ENCODE data around the gene BGN. TPM values are rescaled to one million over a fixed set of nuclear protein-coding genes. Genes with fewer than 3 reads are reported as not detected.

The BGN gene
- total RNA-seq, 1 donor from 2014 or later: not detected

- Mint-ChIP-seq H3K27ac (no peak overlapping the region), H3K36me3 (ENCODE audit: low read depth) (peaks cover 18% of the 10 kb centered on the region), H3K9me3 (no peaks in the 10 kb centered on the region), H3K27me3 (ENCODE audit: low read depth) (no peaks in the 10 kb centered on the region), H3K4me1 (ENCODE audit: low read depth) (no peaks in the 10 kb centered on the region), H3K4me3 (ENCODE audit: low read depth) (no peak overlapping the region)
- intact Hi-C loops (cut with micrococcal nuclease): no loop called here
- no peak for DNase-seq (ENCODE audit: low spot score)
These were observed 39.8 kb upstream of the BGN start for GRCh38 chrX:153454901-153455550.

GRCh38 chrX:153455571-153455970, 39.2 kb upstream of the BGN start:
- no peak overlapping the region for H3K27ac Mint-ChIP-seq
- H3K4me1 Mint-ChIP-seq (ENCODE audit: low read depth): no peaks in the 10 kb centered on the region
- H3K4me3 Mint-ChIP-seq (ENCODE audit: low read depth): no peak overlapping the region
- H3K36me3 Mint-ChIP-seq (ENCODE audit: low read depth): peaks cover 18% of the 10 kb centered on the region
- intact Hi-C loops (cut with micrococcal nuclease): no loop called here
- DNase-seq (ENCODE audit: low spot score): no peak
- no peaks in the 10 kb centered on the region for H3K27me3 Mint-ChIP-seq (ENCODE audit: low read depth)
- H3K9me3 Mint-ChIP-seq: no peaks in the 10 kb centered on the region

GRCh38 chrX:153456161-153456560, 38.6 kb upstream of the BGN start:
- Mint-ChIP-seq H3K27me3 (ENCODE audit: low read depth) (no peaks in the 10 kb centered on the region), H3K9me3 (no peaks in the 10 kb centered on the region), H3K36me3 (ENCODE audit: low read depth) (peaks cover 18% of the 10 kb centered on the region), H3K4me3 (ENCODE audit: low read depth) (no peak overlapping the region), H3K4me1 (ENCODE audit: low read depth) (no peaks in the 10 kb centered on the region), H3K27ac (no peak overlapping the region)
- intact Hi-C loops (cut with micrococcal nuclease): no loop called here
- DNase-seq (ENCODE audit: low spot score): no peak

GRCh38 chrX:153456704-153457103, 38.1 kb upstream of the BGN start:
- no peak for DNase-seq (ENCODE audit: low spot score)
- no peaks in the 10 kb centered on the region for H3K27me3 Mint-ChIP-seq (ENCODE audit: low read depth)
- H3K4me1 Mint-ChIP-seq (ENCODE audit: low read depth): no peaks in the 10 kb centered on the region
- no peak overlapping the region for H3K4me3 Mint-ChIP-seq (ENCODE audit: low read depth)
- no peak overlapping the region for H3K27ac Mint-ChIP-seq
- H3K9me3 Mint-ChIP-seq: no peaks in the 10 kb centered on the region
- intact Hi-C loops (cut with micrococcal nuclease): no loop called here
- peaks cover 18% of the 10 kb centered on the region for H3K36me3 Mint-ChIP-seq (ENCODE audit: low read depth)

- no peaks in the 10 kb centered on the region for H3K9me3 Mint-ChIP-seq
- H3K36me3 Mint-ChIP-seq (ENCODE audit: low read depth): peaks cover 21% of the 10 kb centered on the region
- intact Hi-C loops (cut with micrococcal nuclease): no loop called here
- no peak overlapping the region for H3K4me3 Mint-ChIP-seq (ENCODE audit: low read depth)
- H3K27ac Mint-ChIP-seq: no peak overlapping the region
- no peaks in the 10 kb centered on the region for H3K27me3 Mint-ChIP-seq (ENCODE audit: low read depth)
- DNase-seq (ENCODE audit: low spot score): no peak
- H3K4me1 Mint-ChIP-seq (ENCODE audit: low read depth): no peaks in the 10 kb centered on the region
These were observed 37.5 kb upstream of the BGN start for GRCh38 chrX:153457136-153457825.

- peaks cover 21% of the 10 kb centered on the region for H3K36me3 Mint-ChIP-seq (ENCODE audit: low read depth)
- no peaks in the 10 kb centered on the region for H3K4me1 Mint-ChIP-seq (ENCODE audit: low read depth)
- no peaks in the 10 kb centered on the region for H3K9me3 Mint-ChIP-seq
- no peak overlapping the region for H3K4me3 Mint-ChIP-seq (ENCODE audit: low read depth)
- intact Hi-C loops (cut with micrococcal nuclease): no loop called here
- no peak for DNase-seq (ENCODE audit: low spot score)
- no peak overlapping the region for H3K27ac Mint-ChIP-seq
- H3K27me3 Mint-ChIP-seq (ENCODE audit: low read depth): no peaks in the 10 kb centered on the region
These were observed 36.8 kb upstream of the BGN start for GRCh38 chrX:153457827-153458466.

GRCh38 chrX:153458476-153458875, 36.3 kb upstream of the BGN start:
- Mint-ChIP-seq H3K27me3 (ENCODE audit: low read depth) (no peaks in the 10 kb centered on the region), H3K27ac (no peak overlapping the region), H3K9me3 (no peaks in the 10 kb centered on the region), H3K4me3 (ENCODE audit: low read depth) (no peak overlapping the region), H3K36me3 (ENCODE audit: low read depth) (peaks cover 21% of the 10 kb centered on the region), H3K4me1 (ENCODE audit: low read depth) (no peaks in the 10 kb centered on the region)
- DNase-seq (ENCODE audit: low spot score): no peak
- intact Hi-C loops (cut with micrococcal nuclease): no loop called here

- DNase-seq (ENCODE audit: low spot score): no peak
- H3K9me3 Mint-ChIP-seq: no peaks in the 10 kb centered on the region
- no peak overlapping the region for H3K27ac Mint-ChIP-seq
- no peaks in the 10 kb centered on the region for H3K27me3 Mint-ChIP-seq (ENCODE audit: low read depth)
- no peak overlapping the region for H3K4me3 Mint-ChIP-seq (ENCODE audit: low read depth)
- intact Hi-C loops (cut with micrococcal nuclease): no loop called here
- peaks cover 24% of the 10 kb centered on the region for H3K36me3 Mint-ChIP-seq (ENCODE audit: low read depth)
- H3K4me1 Mint-ChIP-seq (ENCODE audit: low read depth): no peaks in the 10 kb centered on the region
These were observed 34.8 kb upstream of the BGN start for GRCh38 chrX:153459986-153460385.

GRCh38 chrX:153460826-153461225, 34.0 kb upstream of the BGN start:
- no peaks in the 10 kb centered on the region for H3K4me1 Mint-ChIP-seq (ENCODE audit: low read depth)
- DNase-seq (ENCODE audit: low spot score): peak; percentile 17
- no peak overlapping the region for H3K4me3 Mint-ChIP-seq (ENCODE audit: low read depth)
- no peaks in the 10 kb centered on the region for H3K27me3 Mint-ChIP-seq (ENCODE audit: low read depth)
- H3K27ac Mint-ChIP-seq: no peak overlapping the region
- intact Hi-C loops (cut with micrococcal nuclease): no loop called here
- H3K9me3 Mint-ChIP-seq: no peaks in the 10 kb centered on the region
- H3K36me3 Mint-ChIP-seq (ENCODE audit: low read depth): peaks cover 24% of the 10 kb centered on the region

GRCh38 chrX:153462291-153462690, 32.5 kb upstream of the BGN start:
- Mint-ChIP-seq H3K27me3 (ENCODE audit: low read depth) (no peaks in the 10 kb centered on the region), H3K4me3 (ENCODE audit: low read depth) (no peak overlapping the region), H3K36me3 (ENCODE audit: low read depth) (peaks cover 26% of the 10 kb centered on the region), H3K27ac (no peak overlapping the region), H3K4me1 (ENCODE audit: low read depth) (no peaks in the 10 kb centered on the region), H3K9me3 (no peaks in the 10 kb centered on the region)
- intact Hi-C loops (cut with micrococcal nuclease): no loop called here
- DNase-seq (ENCODE audit: low spot score): no peak

GRCh38 chrX:153463031-153463430, 31.7 kb upstream of the BGN start:
- intact Hi-C loops (cut with micrococcal nuclease): no loop called here
- Mint-ChIP-seq H3K27ac (no peak overlapping the region), H3K4me1 (ENCODE audit: low read depth) (no peaks in the 10 kb centered on the region), H3K9me3 (no peaks in the 10 kb centered on the region), H3K4me3 (ENCODE audit: low read depth) (no peak overlapping the region), H3K36me3 (ENCODE audit: low read depth) (peaks cover 31% of the 10 kb centered on the region), H3K27me3 (ENCODE audit: low read depth) (no peaks in the 10 kb centered on the region)
- DNase-seq (ENCODE audit: low spot score): no peak

GRCh38 chrX:153463556-153463955, 31.2 kb upstream of the BGN start:
- H3K36me3 Mint-ChIP-seq (ENCODE audit: low read depth): peaks cover 29% of the 10 kb centered on the region
- intact Hi-C loops (cut with micrococcal nuclease): no loop called here
- no peaks in the 10 kb centered on the region for H3K27me3 Mint-ChIP-seq (ENCODE audit: low read depth)

GRCh38 chrX:153464116-153464515, 30.7 kb upstream of the BGN start:
- no peak for DNase-seq (ENCODE audit: low spot score)
- intact Hi-C loops (cut with micrococcal nuclease): no loop called here
- no peaks in the 10 kb centered on the region for H3K4me1 Mint-ChIP-seq (ENCODE audit: low read depth)
- H3K9me3 Mint-ChIP-seq: no peaks in the 10 kb centered on the region
- no peak overlapping the region for H3K4me3 Mint-ChIP-seq (ENCODE audit: low read depth)
- peaks cover 23% of the 10 kb centered on the region for H3K36me3 Mint-ChIP-seq (ENCODE audit: low read depth)
- no peak overlapping the region for H3K27ac Mint-ChIP-seq
- no peaks in the 10 kb centered on the region for H3K27me3 Mint-ChIP-seq (ENCODE audit: low read depth)

More at GRCh38 chrX:153463556-153463955, 31.2 kb upstream of the BGN start:
- no peak overlapping the region for H3K27ac Mint-ChIP-seq
- DNase-seq (ENCODE audit: low spot score): no peak
- no peaks in the 10 kb centered on the region for H3K4me1 Mint-ChIP-seq (ENCODE audit: low read depth)
- no peak overlapping the region for H3K4me3 Mint-ChIP-seq (ENCODE audit: low read depth)
- no peaks in the 10 kb centered on the region for H3K9me3 Mint-ChIP-seq

Measured in activated T-helper 2 cell treated with anti-CD3 and anti-CD28 coated beads, Interferon-gamma antibody, Interleukin-2, Interleukin-4, amounts not matched to agents 10 μg/mL and 5 μg/mL and 100 μg/mL, durations not matched to agents 14 hours and 24 hours and 36 hours (primary cell).